ENCODE measurements around the gene WDR82.
A peak's percentile ranks its signal among the peaks of the same experiment; 100 is the strongest.

WDR82 gene

GRCh38 chr3:52306978-52307377, 28.5 kb upstream of the WDR82 start:
- no peak for DNase-seq (ENCODE audit: low read depth)

DNA sequence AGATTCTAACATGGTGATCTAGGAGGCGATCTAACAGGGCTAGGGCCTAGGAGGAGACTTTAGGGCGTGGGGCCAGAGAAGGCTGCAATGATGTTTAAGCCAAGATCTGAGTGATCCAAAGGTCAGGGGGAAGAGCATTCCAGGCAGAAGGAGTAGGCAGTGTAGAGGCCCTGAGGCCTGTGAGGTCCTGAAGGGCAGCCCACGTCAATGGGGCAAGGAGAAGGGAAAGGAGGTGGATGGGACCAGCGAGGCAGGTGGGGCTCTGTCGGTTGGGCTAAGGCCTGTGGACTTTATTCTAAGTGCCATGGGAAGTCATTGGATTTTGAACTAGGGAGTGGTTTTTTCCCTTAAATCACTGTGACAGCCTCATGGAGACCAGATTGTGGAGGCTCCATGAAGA, 27.5 kb upstream of the WDR82 start:
- no peak for DNase-seq (ENCODE audit: low read depth)

- no peak for DNase-seq (ENCODE audit: low read depth)
Observed at GRCh38 chr3:52303811-52304210, 25.4 kb upstream of the WDR82 start.

GRCh38 chr3:52302426-52303145, 24.1 kb upstream of the WDR82 start:
- DNase-seq (ENCODE audit: low read depth): no peak

DNA sequence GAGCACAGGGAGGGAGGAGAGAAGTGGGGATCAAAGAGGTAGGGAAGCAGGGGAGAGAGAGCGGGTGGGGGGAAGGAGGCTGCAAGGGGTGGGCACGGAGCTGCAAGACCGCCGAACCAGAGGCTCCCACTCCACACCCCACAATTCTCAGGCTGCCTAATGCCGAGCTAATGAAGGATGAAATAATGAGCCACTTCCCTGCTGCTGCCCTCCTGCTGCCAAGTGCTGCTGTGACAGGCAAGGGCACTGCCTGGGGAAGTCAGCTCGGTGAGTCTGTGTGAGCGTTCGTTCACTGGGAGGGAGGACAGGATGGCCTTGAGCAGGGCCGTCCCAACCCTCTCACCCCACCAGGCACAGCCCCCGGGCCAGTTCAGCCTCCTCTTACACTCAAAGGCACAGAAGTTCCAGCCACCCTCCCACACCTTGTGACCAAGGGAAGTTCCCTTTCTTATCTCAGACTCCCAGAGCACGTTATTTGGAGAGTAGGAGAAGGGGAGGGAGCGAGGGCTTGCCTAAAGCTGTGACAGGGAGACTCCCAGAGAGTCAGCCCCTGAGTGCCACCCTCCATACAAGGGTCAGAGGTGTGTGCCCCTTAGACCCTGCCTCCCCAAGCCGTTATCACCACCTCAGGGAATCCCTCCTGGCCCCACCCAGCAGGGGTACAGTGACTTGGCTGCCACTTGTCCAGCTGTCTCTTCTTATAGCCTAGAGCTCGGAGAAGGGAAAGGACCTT, 21.6 kb upstream of the WDR82 start:
- DNase-seq (ENCODE audit: low read depth): peak; percentile 29

- no peak for DNase-seq (ENCODE audit: low read depth)
Observed at GRCh38 chr3:52299247-52299878, 20.9 kb upstream of the WDR82 start.

DNA sequence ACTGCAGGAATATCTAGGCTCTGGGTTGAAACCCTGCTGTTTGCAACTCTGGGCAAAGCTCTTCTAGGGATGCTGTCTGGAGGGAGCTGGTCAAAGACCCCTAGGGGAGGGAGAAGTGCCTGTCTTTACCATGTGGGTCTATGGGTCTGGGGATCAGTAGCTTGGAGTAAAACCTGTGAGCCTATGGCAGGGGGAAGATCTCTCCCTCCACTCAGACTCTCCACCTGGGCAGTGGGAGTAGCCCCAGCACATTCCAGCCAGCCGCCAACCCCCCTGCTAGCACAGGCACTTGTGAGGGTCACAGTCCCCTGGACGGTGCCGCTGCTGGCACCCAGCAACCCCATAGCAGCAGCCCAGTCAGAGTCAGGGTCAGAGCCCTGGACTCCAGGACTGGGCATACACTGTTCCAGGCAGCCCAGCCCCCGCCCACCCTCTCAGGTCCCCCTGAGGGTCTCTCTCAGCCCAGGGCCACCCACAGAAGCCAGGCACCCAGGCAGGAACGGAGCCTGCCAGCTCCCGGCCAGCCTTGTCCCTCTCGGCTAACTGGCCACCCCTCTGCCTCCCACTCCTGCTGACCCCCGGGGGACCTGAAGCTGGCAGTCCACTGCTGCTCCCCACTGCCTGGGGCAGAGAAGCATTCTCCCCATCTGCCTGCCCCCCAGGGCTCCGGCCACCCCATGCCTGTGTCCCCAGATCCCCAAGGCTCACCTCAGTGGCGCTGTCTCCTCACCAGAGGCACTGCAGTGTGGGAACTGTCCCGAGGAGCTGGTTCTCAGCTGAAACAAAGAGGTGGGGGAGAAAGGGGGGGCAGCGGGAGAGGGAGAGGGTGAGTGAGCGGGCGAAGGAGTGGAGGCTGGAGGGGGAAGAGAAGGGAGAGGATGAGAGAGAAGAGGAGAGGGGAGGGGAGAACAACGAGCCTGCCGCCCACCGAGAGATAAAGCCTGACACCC, 20.0 kb upstream of the WDR82 start:
- no peak for DNase-seq (ENCODE audit: low read depth)

DNA sequence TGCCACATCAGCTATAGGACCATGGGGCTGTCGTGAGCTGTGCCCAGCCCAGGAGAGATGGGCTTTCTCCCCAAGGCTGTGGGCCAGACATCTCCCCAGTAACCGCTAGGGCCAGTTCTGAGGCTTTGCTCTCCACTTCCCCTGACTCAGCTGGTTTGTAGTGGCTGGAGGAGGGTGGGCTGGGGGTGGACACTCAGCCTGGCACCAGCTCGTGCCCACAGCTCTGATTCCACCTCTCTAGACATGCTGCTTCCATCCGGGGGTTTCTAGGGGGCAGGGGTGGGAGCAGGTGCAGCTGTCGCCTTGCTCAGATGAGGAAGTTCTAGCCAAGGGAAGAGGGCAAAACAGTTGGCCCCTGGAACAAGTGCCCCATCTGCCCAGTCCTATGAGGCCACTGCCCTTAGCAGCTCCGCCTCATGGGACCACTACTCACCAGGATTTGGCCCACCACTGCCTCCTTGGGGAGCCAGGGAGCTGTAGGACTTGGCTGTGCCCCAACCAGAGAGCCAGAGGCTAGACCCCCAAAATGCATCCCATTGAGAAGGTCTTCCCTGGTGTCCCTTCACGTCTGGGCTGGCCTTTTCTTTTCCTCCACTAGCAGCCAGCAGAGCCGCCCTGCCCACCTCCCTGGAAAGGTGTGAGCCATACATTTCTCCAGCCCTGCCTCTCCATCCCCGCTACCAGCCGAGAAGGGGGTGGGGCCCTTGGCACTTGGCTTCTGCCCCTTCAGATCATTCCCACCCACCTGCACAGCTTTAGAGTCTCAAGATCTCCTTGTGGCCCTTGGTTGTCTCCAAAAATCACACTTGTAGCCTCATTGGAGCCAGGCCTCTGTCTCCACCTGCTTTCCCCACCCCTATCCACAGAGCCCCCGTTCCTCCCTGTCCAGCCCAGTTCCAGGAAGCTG, 19.0 kb upstream of the WDR82 start:
- DNase-seq (ENCODE audit: low read depth): no peak

DNA sequence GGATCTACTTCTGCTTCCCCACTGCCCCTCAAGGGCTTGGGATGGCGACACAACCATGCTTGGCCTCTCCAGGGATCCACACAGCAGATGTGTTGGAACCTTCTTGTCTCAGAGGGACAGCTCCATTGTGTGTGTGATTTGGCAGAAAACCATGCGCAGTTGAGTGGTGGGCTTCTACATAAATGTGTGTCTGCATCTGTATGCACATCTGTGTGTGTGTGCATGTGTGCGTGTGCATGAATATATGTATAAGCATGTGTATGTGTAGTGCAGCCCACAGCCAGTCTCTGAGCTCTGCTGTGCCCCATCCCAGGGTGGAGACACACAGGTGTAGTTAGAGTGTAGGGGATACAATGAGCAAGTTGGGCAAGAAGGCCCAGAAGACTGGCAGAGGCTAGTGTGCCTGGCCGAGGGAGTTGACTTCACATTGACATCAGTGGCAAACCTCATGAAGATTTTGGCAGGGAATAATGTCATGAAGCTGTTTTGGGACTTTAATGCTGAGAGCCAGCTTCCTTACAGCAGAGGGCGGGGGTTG, 17.3 kb upstream of the WDR82 start:
- no peak for DNase-seq (ENCODE audit: low read depth)

GRCh38 chr3:52294320-52295150, 16.1 kb upstream of the WDR82 start:
- DNase-seq (ENCODE audit: low read depth): no peak

DNA sequence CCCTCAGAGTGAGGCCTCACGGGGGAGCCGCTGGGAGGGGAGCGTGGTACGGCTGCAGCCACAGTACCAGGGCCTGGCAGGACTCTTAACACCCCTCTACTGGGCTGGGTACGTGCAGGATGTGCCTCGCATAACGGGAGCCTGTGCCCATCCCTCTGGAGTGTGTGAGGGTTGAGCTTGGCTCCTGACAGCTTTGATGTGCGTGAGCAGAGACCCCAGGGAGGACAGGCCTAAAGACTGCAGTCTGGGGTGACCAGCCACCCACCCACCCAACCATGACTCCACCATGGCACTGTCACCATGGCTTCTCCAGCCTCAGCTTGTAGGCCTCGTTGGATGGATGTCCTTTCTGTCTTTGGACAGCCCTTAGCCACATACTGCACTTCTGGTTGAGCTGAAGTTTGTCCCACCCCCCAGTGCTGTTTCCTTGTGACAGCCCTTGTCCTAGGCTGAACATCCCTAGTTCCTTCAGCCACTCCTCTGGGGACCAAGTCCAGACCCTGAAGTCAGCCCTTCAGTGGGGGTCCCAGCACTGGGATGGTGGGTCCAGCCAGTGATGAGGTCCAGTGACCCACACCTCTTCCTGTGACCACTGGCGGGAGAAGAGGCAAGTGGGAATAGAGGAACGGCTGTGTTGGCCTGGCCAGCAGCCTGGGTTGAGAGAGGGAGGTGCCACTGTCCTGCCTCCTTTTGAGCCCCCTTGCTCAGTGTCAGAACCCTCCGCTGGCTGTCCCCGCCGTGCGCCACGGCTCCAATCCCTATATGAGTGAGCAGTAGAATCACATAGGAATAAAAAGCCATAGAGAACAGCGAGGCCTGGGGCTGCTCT, 15.3 kb upstream of the WDR82 start:
- DNase-seq (ENCODE audit: low read depth): no peak

DNA sequence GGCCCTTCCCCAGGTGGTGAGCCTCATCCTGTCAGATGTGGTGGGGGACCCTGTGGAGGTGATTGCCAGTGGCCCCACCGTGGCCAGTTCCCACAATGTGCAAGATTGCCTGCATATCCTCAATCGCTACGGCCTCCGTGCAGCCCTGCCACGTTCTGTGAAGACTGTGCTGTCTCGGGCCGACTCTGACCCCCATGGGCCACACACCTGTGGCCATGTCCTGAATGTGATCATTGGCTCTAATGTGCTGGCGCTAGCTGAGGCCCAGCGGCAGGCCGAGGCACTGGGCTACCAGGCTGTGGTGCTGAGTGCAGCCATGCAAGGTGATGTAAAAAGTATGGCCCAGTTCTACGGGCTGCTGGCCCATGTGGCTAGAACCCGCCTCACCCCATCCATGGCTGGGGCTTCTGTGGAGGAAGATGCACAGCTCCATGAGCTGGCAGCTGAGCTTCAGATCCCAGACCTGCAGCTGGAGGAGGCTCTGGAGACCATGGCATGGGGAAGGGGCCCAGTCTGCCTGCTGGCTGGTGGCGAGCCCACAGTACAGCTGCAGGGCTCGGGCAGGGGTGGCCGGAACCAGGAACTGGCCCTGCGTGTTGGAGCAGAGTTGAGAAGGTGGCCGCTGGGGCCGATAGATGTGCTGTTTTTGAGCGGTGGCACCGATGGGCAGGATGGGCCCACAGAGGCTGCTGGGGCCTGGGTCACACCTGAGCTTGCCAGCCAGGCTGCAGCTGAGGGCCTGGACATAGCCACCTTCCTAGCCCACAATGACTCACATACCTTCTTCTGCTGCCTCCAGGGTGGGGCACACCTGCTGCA, 14.0 kb upstream of the WDR82 start:
- no peak for DNase-seq (ENCODE audit: low read depth)

DNA sequence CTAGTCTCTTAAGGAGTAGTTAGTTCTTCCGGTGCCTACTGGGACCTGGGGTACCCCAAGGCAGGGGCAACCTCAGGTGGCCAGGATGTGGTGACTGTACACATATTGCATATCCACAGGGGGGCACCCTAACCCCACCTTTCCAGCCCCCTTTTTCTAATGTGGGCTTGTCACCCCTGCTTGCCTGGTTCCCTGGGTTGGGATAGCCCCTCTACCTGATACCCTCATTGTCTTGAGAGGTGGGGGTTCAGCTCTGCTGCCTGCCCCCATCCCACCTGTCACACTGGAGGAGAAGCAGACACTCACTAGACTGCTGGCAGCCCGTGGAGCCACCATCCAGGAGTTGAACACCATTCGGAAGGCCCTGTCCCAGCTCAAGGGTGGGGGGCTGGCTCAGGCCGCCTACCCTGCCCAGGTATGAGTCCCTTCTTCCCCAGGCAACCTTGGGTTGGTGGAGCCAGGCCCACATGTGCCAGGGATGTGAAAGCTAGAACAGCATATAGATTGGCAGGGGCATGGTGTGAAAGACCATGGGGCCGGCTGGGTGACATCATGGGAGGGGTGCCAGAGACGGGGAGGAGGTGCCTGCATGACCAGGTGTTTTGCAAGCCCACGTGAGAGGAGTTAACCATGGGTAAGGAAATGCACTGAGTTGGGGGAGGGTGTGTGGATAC, 13.2 kb upstream of the WDR82 start:
- no peak for DNase-seq (ENCODE audit: low read depth)

DNA sequence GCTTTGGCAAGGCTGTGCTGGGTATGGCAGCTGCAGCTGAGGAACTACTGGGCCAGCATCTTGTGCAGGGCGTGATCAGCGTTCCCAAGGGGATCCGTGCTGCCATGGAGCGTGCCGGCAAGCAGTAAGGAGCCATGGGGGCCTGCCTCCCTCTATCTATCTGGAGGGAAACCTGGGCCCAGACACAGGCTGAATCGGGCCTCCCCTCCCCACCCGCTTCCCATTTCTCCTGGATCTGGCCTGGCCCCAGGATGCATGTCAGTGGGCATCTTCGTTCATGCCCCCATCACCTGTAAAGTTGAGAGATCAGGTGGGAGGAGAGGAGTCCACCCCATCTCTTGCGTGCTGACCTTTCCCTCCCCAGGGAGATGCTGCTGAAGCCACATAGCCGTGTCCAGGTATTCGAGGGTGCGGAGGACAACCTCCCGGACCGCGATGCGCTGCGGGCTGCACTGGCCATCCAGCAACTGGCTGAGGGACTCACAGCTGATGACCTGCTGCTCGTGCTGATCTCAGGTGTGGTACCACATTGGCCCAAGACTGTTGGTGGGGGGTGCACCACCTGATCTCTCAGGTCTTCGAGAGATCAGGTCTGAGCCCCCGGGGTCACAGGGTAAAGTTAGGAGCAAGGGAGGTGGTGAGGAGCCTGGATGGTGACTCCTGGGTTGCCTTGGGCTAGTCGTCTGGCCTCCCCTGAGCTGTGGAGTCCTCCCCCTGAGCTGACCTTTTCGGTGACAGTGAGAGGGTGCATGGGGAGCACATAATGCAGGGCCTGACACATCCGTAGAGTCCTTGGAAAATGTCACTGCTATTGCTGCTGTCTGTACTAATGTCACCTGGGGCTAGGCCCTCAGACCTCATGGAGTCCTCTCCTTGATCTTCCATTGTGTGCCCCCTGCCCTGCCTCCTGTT, 12.4 kb upstream of the WDR82 start:
- DNase-seq (ENCODE audit: low read depth): no peak

GRCh38 chr3:52289747-52290595, 11.5 kb upstream of the WDR82 start:
- no peak for DNase-seq (ENCODE audit: low read depth)

All from iris pigment epithelial cell (primary cell).